Activated CD8-positive, alpha-beta memory T cell treated with anti-CD3 and anti-CD28 coated beads, Interleukin-2, amount 50 U/mL, for 24 hours (primary cell): ENCODE data around the gene LZTR1.

Source experiments
- DNase-seq: peaks from one replicate; pipeline ENCODE4 v3.0.0-alpha.2; 2020; ENCODE audit errors: extremely low read depth

The LZTR1 gene

DNA sequence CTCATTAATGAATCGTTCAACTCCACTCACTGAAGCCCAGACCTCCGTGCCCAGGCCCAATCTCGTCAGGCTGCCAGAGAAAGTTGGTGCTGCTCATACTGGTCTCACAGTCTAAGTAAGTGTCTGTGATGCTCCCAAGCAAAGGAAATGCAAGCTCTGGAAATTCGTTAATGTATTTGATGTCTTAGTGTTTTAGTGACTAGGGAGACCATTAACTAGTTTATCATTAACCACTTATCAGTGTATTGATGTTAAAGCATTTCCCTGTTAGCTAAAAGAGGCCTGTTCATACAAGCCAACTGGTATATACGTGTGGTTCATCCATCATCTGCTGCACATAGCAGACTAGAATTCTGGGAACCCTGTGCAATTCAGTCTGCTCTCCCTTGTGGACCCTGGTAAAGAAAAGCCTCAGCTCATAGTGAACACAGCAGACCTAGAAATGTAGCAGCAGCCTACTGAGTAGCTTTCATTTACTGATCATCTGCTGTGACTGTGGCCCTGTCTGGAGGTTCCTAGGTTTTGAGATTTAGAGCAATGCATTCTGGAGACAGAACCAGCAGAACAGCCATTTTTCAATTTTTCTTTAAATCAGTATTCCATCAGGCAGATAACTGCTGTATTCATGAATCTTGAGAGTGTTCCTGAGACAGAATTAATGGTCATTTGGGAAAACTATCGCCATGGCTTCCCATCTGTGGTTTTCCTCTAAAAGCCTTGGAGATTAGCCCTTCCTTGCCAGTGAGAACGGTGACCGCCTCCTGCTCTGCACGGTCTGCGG lies 30.8 kb upstream of the LZTR1 start:
- no peak for DNase-seq

DNA sequence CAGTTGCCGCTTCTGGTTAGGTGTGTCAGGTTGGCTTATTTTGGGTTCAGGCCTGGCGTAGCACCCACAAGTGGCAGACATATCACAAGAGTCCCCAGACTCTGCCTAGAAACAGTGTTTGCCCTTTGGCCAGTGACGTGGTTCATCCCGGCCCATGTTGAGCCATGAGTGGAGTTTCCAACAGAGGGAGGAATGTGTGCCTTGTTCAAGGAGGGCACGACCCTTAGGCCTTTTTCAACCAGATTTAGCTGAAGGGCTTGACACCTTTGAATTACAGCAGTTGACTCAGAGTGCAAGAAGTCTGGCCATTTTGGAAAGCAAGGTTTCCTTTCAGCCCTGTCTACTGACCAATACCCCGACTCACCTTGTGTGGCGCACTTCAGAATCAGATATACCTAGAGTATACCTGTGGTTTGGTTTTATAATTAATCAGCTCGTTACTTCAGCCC lies 30.1 kb upstream of the LZTR1 start:
- no peak for DNase-seq

DNA sequence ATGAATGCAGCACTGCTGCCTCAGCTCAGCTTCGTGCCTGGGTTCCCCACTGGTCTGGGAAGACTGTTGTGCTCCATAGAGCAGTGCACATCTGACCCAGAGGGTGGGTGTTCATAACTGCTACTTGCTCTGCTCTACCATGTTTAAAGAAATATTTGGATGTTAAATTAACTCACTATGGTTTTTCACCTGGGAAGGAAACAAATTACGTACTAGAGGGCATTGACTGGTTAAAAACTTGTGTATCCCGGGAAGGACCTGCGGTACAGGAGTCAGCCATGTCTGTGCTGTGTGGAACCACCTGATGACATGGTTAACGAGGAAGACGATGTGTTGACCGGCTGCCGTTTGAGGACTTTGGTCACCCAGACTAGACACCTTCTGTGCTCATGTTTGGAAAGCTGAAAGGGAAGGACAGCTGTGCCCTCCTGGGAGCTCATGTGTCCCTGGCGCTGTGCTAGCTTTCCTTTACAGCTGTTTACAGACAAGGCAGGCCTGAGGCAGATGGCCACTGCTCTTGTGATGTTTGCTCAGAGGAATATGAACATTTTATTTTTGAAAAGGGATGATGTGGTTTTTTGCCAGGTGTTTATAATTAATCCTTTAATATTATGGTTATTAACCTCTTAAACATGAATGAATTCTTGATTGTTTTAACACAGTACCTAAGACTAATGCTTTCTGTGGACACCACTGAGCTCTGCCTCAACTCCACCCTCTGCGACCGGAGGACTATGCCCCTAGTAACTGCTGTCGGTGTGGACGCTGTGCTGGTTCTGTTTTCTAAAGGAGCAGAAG lies 29.4 kb upstream of the LZTR1 start:
- no peak for DNase-seq

DNA sequence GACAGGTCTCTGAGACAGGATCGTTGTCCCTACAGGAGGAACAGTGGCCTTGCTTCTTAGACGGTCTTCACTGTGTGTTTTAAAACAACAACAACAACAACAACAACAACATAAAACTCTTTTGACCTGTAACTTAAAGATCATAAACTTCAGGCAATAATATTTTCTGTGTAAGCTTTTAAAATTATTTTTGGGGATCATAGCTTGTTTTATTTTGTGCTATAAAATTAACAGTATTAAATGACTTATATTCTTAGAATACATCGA lies 28.8 kb upstream of the LZTR1 start:
- no peak for DNase-seq

DNA sequence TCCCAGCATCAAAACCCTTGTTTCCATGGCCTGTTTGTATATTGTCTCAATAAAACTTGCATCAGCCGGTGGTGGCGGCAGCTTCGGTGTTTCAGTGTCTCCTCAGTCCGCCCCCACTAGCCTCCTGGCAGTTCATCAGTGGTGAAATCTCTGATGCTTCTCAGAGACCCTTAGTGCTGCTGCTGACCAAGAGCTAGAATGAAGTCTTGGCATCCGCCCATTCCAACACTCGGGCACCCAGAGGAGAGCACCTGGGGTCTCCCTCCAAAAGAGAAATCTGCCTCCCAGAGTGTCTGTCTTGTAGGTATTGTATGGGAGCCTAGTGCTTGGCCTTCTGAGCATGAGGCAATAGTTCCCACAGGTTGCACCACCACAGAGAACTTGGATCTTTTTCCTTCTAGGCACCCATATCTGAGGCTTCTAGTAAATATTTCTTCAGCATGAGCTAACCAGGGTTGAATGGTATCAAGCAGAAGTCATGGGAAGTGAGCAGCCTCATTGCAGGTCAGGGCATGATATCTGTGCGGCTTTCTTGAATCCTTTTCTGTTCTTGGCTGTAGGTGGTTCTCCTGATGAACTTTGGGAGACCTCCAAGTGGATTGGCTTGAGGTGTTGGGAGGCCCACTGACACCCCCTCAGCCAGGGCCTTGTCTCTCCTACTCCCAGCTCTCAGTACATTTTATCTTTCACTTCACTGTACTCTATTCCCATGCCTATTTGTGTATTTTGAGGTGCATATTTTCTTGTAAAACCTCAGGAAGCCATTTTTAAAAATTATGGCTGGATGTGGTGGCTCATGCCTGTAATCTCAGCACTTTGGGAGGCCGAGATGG lies 28.2 kb upstream of the LZTR1 start:
- DNase-seq, result no peak

DNA sequence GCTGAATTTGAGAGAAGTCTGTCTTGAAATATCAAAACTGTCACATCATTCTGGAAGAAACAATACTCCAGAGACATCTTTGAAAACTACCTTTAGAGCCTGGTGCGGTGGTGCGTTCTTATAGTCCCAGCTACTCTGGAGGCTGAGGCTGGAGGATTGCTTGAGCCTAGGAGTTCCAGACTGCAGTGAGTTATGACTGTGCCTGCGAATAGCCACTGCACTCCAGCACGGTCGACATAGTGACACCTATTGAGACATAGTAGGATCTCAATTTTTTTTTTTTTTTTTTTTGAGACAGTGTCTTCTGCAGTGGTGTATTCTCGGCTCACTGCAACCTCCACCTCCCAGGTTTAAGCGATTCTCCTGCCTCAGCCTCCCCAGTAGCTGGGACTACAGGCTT lies 26.5 kb upstream of the LZTR1 start:
- DNase-seq, result no peak

DNA sequence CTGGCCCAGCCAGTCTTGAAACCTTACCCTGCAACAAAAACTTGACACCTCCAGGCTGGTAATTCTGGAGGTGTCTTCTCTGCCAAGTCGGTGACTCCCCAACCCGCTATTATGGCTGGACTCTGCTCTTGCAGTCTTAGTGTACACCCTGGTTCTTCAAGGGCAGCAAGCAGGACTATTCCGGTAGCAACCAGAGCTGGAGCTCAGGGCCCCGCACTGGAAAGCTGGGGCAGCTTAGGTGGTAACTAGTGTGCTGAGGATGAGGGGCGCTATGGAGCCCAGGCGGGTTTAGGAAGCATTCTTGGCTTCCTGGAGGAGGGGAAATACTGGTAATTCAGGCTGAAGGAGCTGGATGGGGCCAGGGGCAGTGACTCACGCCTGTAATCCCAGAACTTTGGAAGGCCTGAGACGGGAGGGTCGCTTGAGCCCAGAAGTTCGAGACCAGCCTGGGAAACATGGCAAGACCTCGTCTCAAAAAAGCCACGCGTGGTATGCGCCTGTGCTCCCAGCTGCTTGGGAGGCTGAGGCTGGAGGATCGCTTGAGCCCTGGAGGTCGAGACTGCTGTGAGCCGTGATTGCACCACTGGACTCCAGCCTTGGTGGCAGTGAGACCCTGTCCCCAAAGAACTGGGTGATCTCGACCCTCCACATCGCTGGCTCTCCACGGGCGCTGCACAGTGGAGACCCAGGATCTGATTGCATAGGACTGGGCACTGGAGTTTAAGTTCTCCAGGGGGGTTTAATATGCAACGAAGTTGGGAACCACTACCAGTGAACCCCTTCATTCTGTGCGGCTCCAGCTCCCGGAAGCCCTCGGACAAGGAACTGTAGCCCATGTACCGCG lies 25.6 kb upstream of the LZTR1 start:
- DNase-seq, result no peak

DNA sequence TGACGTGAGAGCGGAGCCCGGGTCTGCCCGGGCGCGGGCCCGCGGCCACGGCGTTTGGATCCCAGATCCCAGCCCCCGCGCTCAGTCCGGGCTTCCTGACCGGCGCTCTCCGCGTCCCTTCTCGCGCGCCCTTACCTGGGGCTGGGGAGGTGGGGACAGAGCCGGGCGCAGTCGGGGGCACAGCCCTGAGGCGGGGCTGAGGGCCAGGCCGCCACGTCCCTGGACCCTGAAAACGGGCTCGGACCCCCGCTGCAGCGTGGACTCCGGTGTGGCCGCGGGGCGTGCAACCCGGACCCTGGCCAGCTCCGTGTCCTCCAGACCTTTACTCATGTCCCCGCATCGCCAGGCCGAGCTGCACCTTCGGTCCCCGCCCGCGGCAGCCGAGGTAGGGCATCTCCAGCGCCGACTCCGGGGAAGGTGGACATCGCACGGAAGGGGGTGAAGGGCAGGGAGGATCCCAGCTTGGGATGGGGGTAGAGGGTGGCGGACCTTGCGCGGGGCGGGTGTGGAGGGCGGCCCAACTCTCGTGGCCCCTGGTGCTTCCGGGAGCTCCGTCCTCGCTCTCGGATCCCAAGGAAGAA lies 24.9 kb upstream of the LZTR1 start:
- no peak for DNase-seq

DNA sequence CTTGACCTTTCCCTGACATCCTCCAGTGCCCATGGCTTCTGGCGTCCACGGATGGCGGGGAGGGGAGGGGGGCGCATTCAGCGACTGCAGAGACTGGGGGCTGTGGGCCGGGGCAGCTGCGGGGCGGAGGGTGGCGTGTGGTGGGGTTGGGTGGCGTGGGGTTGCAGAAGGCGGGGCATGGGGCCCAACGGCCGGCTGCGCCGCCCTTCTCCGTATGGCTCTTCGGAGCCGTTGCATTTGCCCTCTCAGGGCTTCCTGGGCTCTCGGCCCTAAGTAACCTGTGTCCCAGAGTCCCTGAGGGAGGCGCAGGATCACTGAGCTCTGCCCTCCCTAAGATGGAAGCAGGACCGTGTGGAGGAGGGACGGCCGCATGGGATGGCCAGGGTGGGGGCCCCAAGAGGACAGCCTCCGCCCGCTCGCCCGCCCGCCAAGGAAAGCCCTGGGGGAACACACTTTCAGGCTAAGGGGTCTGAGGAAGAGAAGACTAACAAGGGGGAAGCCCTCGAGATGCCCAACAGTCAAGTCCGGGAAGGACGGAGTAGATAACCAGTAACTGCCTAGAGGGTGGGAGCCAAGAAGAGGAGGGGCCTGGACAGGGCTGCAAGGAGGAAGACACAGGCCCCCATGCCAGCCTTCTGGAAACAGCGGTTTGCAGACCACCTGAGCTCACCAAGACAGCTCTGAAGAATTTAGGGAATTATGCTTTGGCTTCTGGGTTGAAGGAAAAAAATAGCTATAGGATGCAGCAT lies 24.2 kb upstream of the LZTR1 start:
- no peak for DNase-seq

DNA sequence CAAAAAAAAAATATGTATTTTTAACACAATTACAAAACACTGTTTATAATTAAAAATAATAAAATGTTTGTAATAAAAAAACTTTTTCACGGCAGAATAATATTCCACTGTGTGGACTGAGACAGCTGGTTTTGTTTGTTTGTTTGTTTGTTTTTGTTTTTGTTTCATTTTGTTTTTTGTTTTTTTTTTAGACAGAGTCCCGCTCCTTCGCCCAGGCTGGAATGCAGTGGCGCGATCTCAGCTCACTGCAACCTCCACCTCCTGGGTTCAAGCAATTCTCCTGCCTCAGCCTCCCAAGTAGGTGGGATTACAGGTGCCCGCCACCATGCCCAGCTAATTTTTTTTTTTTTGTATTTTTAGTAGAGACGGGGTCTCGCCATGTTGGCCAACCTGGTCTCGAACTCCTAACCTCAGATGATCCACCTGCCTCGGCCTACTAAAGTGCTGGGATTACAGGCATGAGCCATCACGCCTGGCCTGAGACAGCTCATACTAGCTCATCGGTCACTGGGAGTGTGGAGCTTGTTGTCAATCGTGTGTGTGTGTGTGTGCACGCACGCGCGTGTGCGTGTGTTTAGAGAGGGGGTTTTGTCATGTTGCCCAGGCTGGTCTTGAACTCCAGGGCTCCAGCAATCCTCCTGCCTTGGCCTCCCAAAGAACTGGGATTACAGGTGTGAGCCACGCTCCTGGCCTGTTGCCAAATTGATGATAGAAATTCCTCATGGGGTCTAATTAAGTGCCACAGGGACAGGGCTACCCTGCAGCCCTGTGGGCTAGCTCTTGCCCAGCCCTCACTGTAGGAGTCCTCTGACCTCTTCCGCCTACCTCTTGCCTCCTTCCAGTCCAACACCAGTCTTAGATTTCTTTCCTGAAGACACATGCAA lies 22.3 kb upstream of the LZTR1 start:
- no peak for DNase-seq

DNA sequence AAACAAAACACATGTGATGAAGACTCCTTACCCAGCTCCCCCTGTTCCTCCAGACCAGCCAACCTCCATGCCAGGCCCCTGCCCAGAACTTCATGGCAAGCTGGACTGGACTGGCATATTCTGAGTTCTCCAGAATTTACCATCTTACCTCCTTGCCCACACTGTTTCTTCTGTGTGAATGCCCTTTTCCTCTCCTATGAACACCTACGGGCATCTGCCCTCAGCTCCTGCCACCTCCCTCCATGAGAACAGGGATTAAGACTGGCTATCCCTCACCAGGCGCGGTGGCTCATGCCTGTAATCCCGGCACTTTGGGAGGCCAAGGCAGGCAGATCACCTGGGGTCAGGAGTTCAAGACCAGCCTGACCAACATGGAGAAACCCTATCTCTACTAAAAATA lies 21.5 kb upstream of the LZTR1 start:
- DNase-seq, result no peak

DNA sequence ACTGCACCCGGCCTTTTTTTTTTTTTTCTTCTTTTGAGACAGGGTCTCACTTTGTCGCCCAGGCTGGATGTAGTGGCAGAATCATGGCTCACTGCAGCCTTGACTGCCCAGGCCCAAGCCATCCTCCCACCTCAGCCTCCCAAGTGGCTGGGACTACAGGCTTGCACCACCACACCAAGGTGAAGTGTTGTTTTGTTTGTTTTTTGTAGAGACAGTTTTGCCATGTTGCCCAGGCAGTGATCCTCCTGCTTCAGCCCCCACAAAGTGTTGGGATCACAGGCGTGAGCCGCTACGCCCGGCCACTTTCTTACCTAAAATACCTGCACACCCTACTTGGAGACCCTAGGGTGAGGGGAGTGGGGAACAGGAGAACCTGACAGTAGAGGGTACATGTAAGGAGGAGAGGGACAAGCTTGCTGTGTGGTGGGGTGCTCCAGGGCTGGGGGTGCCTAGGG lies 19.6 kb upstream of the LZTR1 start:
- DNase-seq, result no peak

DNA sequence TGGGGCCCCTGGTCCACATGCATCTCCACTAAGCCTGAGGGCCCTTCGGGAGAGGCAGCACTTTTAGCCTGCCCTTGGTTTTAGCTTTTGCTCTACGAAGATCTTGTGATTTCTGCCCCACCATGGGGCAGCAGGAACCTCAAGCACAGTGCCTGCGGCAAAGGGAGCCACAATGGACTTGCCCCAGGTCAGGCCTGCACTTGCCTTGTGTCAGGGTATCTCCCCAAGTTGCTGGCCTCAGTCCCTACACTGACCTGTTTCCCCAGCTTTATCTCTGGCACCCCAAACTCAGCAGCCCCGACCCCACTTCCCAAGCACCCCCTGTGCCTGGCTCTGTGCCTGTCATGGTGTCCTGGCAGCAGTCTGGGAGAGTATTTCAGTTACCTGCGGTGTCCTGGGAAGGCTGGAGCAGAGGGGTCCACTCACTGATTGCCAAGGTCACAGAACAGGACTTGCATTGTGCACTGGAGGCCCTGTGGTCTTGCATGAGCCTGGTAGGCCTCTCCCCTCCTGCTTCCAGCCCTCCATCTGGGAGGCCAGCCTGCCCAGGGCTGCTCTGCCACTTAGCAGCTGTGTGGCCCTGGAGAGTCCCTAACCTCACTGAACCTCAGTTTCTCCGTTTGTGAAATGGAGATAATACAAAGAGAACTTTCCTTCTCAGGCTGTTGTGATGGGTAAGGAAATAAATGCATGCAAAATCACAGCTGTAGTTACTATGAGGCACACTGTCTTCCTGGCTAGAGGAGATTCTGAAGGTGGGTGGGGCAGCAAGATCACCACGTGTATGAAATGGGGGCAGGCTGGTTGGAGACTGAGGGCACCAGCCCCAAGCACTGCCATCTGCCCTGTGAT lies 18.7 kb upstream of the LZTR1 start:
- no peak for DNase-seq

DNA sequence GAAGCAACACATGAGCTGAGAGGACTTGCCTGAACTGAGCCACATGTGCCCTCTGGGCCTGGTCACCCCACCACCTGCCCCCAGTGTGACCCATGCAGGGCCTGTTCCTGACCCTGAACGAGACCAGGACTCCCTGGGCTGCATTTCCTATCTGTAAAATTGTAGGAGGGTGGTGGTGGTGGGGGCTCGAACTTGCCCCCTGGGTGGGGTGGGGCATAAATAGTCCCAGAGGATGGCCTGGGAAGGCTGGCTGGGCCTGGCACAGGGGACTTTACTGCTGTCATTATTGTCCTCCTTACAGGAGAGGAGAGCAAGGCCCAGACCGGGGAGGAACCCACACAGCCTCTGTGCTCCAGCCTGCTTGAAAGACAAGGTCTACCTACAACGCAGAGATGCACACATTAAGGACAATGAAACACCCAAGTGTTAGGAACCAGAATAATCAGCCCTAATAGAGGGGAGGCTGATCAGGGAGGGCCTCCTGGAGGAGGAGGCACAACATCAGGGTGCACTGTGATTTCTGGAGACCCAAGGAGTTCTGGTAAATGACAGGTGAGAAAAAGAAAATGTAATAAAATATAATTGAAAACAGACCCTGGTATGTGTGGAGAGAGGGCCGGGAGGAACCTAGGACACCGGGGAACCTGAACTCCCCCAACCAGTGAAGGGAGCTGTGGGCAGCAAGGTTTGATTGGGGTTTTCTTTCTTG lies 17.9 kb upstream of the LZTR1 start:
- DNase-seq, result no peak

DNA sequence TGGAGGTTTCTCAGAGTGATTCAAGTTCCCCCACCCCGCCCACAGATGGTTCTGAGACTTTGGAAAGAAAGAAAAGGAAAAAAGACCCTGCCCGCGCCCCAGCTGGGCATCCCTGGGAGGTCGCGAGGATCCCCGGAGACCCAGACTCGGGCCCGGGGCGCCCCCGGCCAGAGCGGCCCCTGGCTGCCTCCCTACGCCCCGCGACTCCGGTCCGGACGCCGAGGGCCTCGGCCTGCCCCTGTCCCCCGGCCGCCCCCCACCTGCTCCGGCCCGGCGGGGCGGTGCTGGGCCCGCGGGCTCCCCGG lies 17.3 kb upstream of the LZTR1 start:
- DNase-seq, result no peak

DNA sequence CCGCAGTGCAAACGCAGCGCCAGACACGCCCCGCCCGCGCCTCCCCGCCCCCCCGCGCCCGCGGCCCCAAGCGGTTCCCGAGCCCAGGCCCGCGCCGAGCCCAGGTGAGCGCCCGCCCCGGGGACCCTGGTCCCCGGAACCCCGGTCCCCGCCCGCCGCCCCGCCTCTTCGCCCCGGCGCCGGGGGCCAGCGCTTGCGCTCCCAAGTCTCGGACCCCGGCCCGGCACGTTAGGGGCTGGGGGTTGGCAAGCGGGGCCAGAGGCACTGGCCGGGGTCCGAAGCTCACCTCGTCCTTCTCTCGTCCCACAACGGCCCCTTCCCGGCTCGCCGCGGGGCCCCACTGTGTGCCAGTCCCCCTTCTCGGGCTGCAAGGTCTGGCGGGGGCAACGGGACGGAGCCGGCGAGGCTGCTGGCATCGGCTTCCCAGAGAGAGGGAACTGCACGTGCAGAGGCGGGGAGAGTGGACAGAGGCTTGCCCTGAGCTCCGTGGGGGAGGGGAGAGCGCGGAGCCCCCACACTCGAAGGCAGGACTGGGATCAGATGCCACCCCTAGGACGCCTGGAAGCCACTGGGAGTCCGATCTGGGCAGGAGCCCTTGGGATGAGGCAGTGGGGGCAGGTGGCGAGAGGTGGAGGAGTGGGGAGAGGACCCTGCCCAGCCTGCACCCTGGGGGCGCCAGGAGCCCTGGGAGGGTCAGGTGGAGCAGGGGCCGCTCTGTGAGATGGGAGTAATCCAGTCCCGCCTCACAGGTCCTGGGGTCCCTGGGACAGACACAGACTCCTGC lies 16.8 kb upstream of the LZTR1 start:
- no peak for DNase-seq
